HCT116 (cell line): Measurements from ENCODE around the gene OTOGL. TPM values are rescaled to one million over a fixed set of nuclear protein-coding genes. Genes with fewer than 3 reads are reported as not detected.

ENCODE experiments used
- ATAC-seq: fragments of 200-7000 bp; cut with Tn5 transposase; 2 replicates; pipeline ENCODE4 v1.9.1; 2020; ENCODE audit warnings: mild to moderate bottlenecking, moderate library complexity
- BruUV-seq: library from RNA; stranded (reverse); fragments of 400-500 nt; replicated peaks from 2 replicates; lab custom pipeline; 2021; lab: Mats Ljungman, UMichigan
- CTCF ChIA-PET: fragments of 300-600 bp; sonication (Branson Sonifier 250); formaldehyde crosslinking; loops from one replicate; lab custom pipeline; 2021; ENCODE audit warnings: antibody characterized with exemption; lab: Charles Lee
- POLR2A ChIA-PET: fragments of 300-600, 350-600 bp; sonication (Branson Sonifier 250); formaldehyde crosslinking; loops from one replicate; lab custom pipeline; 2021; ENCODE audit warnings: antibody characterized with exemption; lab: Charles Lee
- RAD21 ChIA-PET, 2 experiments: fragments of 300-600 bp; sonication (Branson Sonifier 250); formaldehyde crosslinking; loops; one replicate each; lab custom pipeline; 2023; ENCODE audit warnings: low total read pairs in 2 of 2; ENCODE audit not compliant: uncharacterized antibody in 2 of 2, unreplicated experiment in 2 of 2, low non-redundant PET in 1 of 2; lab: Charles Lee
- DNase-seq: peaks from one replicate; pipeline ENCODE4 v3.0.0-alpha.2; 2010; ENCODE audit warnings: low read depth, low spot score
- H2AFZ ChIP-seq: fragments of 200-600 bp; shearing (Covaris generic), sonication (generic); 2 replicates; pipeline ENCODE4 v1.6.1; 2017; ENCODE audit warnings: low read depth, mixed run types, mixed read lengths, antibody characterized with exemption, low read length; ENCODE audit not compliant: poor library complexity, severe bottlenecking
- H3K27ac ChIP-seq: 2 replicates; pipeline ENCODE4 v1.5.1; 2012; ENCODE audit warnings: low read depth, low read length
- H3K27me3 ChIP-seq: fragments of 200-600 bp; sonication (generic); 2 replicates; pipeline ENCODE4 v1.6.1; 2016; ENCODE audit warnings: mixed run types, low read length, mixed read lengths; ENCODE audit not compliant: insufficient read depth
- H3K36me3 ChIP-seq, 2 experiments: fragments of 200-500 bp in 1 of 2; fragments of 200-600 bp in 1 of 2; sonication (Bioruptor generic) in 1 of 2; sonication (generic) in 1 of 2; 2 replicates each; pipeline versions ENCODE4 v1.5.1 to v1.6.1; 2014 to 2016; ENCODE audit warnings: low read length in 2 of 2, inconsistent platforms in 1 of 2, mixed read lengths in 1 of 2, mixed run types in 1 of 2; ENCODE audit not compliant: insufficient read depth in 2 of 2, control insufficient read depth in 1 of 2
- H3K4me1 ChIP-seq, 2 experiments: fragments of 200-600 bp in 1 of 2; sonication (generic) in 1 of 2; 2 replicates each; pipeline versions ENCODE4 v1.5.1 to v1.6.1; 2012 to 2017; ENCODE audit warnings: low read length in 2 of 2, inconsistent platforms in 1 of 2, mild to moderate bottlenecking in 1 of 2, mixed read lengths in 1 of 2, mixed run types in 1 of 2, moderate library complexity in 1 of 2; ENCODE audit not compliant: insufficient read depth in 2 of 2, control insufficient read depth in 1 of 2
- H3K4me2 ChIP-seq: fragments of 200-600 bp; sonication (generic); 2 replicates; pipeline ENCODE4 v1.6.1; 2017; ENCODE audit warnings: mixed run types, low read length, mixed read lengths
- H3K4me3 ChIP-seq, 2 experiments: fragments of 200-600 bp in 1 of 2; sonication (generic) in 1 of 2; replicated peaks in 1 of 2; 2 replicates each; pipeline ENCODE4 v1.5.1; 2011 to 2016; ENCODE audit warnings: low read length in 2 of 2, control low read depth in 1 of 2, low read depth in 1 of 2, mild to moderate bottlenecking in 1 of 2, mixed read lengths in 1 of 2, mixed run types in 1 of 2
- H3K79me2 ChIP-seq: fragments of 200-600 bp; sonication (generic); 2 replicates; pipeline ENCODE4 v1.6.1; 2017; ENCODE audit warnings: mild to moderate bottlenecking, mixed run types, low read length, moderate library complexity, mixed read lengths; ENCODE audit not compliant: insufficient read depth
- H3K9ac ChIP-seq: fragments of 200-600 bp; sonication (generic); 2 replicates; pipeline ENCODE4 v1.6.1; 2016; ENCODE audit warnings: low read length, mixed read lengths
- H3K9me2 ChIP-seq: fragments of 200-600 bp; sonication (generic), shearing (Covaris generic); 2 replicates; pipeline ENCODE4 v1.6.1; 2017; ENCODE audit warnings: mixed run types, mild to moderate bottlenecking, moderate library complexity; ENCODE audit not compliant: insufficient read depth
- H3K9me3 ChIP-seq, 2 experiments: fragments of 200-500 bp in 1 of 2; fragments of 200-600 bp in 1 of 2; sonication (Bioruptor generic) in 1 of 2; sonication (generic) in 1 of 2; 2 replicates each; pipeline ENCODE4 v1.6.1; 2014 to 2017; ENCODE audit warnings: low read length in 2 of 2, mixed read lengths in 2 of 2, inconsistent platforms in 1 of 2, low read depth in 1 of 2, mild to moderate bottlenecking in 1 of 2, mixed run types in 1 of 2, moderate library complexity in 1 of 2; ENCODE audit not compliant: control insufficient read depth in 1 of 2, insufficient read depth in 1 of 2
- H4K20me1 ChIP-seq: fragments of 200-600 bp; sonication (generic), shearing (Covaris generic); 2 replicates; pipeline ENCODE4 v1.6.1; 2017; ENCODE audit warnings: mixed run types, mild to moderate bottlenecking, moderate library complexity; ENCODE audit not compliant: insufficient read depth
- CBX3 ChIP-seq: IDR thresholded peaks from 2 replicates; pipeline ENCODE4 v1.6.1; 2012; ENCODE audit warnings: low read depth
- CEBPB ChIP-seq: IDR thresholded peaks from 2 replicates; pipeline ENCODE4 v1.6.1; 2012; ENCODE audit warnings: low read depth
- ELF1 ChIP-seq: IDR thresholded peaks from 2 replicates; pipeline ENCODE4 v1.6.1; 2012; ENCODE audit warnings: low read depth, borderline replicate concordance
- EZH2 ChIP-seq: fragments of 200-600 bp; sonication (generic); IDR thresholded peaks from 2 replicates; pipeline ENCODE4 v1.6.1; 2017; ENCODE audit warnings: antibody characterized with exemption, mixed run types
- FOSL1 ChIP-seq: IDR thresholded peaks from 2 replicates; pipeline ENCODE4 v1.6.1; 2012; ENCODE audit warnings: low read depth
- JUND ChIP-seq: IDR thresholded peaks from 2 replicates; pipeline ENCODE4 v1.6.1; 2012
- SIN3A ChIP-seq: IDR thresholded peaks from 2 replicates; pipeline ENCODE4 v1.6.1; 2012; ENCODE audit warnings: low read depth
- SRF ChIP-seq: IDR thresholded peaks from 2 replicates; pipeline ENCODE4 v1.6.1; 2012; ENCODE audit warnings: low read depth
- YY1 ChIP-seq: IDR thresholded peaks from 2 replicates; pipeline ENCODE4 v1.6.1; 2011; ENCODE audit warnings: low read length, low read depth, moderate library complexity, mild to moderate bottlenecking; ENCODE audit not compliant: insufficient replicate concordance; ENCODE audit errors: extremely low read depth
- ZNF274 ChIP-seq: fragments of 200-500 bp; sonication (Bioruptor generic); IDR thresholded peaks from 2 replicates; pipeline ENCODE4 v1.6.1; 2014; ENCODE audit warnings: mild to moderate bottlenecking, low read depth, low read length, inconsistent platforms
- intact Hi-C: fragments of 100-400 bp; cut with micrococcal nuclease; formaldehyde crosslinking; loops from 2 replicates; pipeline ENCODE4 v1.10.0; 2022
- total RNA-seq: library from RNA; stranded (reverse); gene quantifications from one replicate; pipeline ENCODE4 v1.2.1, GENCODE V29; 2021; ENCODE audit not compliant: unreplicated experiment
- TF ChIP-seq, protein P1 (sequence below), 3 experiments: fragments of 200-600 bp in 1 of 3; sonication (generic) in 1 of 3; IDR thresholded peaks in 2 of 3; conservative IDR thresholded peaks in 1 of 3; 2 replicates each; pipeline ENCODE4 v1.5.1; 2012 to 2017; ENCODE audit warnings: low read depth in 2 of 3, low read length in 2 of 3, antibody characterized with exemption in 1 of 3, borderline replicate concordance in 1 of 3, control low read depth in 1 of 3, mild to moderate bottlenecking in 1 of 3, mixed read lengths in 1 of 3, mixed run types in 1 of 3, moderate library complexity in 1 of 3; ENCODE audit not compliant: insufficient read depth in 1 of 3
- TF ChIP-seq, protein P2 (sequence below): IDR thresholded peaks from 2 replicates; pipeline ENCODE4 v1.6.1; 2012; ENCODE audit warnings: low read depth

The OTOGL gene
- total RNA-seq, 1 experiment from 2014 or later, result not detected

DNA sequence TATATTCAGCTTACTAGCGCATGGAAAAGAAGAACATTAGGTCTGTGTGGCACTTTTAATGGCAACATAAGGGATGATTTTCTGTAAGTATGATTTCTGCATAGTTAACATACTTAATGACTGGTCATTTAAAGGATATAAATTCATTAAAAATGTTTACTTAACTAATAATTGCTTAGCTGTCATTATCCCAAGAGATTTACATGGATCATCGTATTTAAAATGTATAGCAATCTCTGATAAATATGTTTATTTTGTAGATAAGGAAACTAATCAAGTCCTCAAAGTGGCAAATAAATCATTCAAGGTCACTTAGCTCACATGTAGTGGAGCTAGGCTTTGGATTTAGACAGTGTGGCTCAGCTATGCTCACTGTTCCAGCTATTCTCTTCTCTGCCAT lies 158.6 kb downstream of the OTOGL start:
- Histone ChIP-seq H3K36me3 (no peaks in the 10 kb centered on the region), H3K79me2 (no peaks in the 10 kb centered on the region), H3K4me2 (no peak overlapping the region), H3K9me3 (no peaks in the 10 kb centered on the region), H3K4me1 (no peaks in the 10 kb centered on the region), H3K9ac (no peak overlapping the region), H3K27ac (no peak overlapping the region), H4K20me1 (no peaks in the 10 kb centered on the region), H2AFZ (no peak overlapping the region), H3K9me2 (no peaks in the 10 kb centered on the region), H3K4me3 (no peak overlapping the region), H3K27me3 (no peaks in the 10 kb centered on the region)
- no peak for DNase-seq
- ChIA-PET CTCF (interaction anchor here (1.5 kb wide), 1 partner anchor 12 kb away, joined by 8 read pairs; no protein-coding TSS in a partner anchor), POLR2A (no interaction called here), RAD21 (no interaction called here)
- BruUV-seq, result no TSS peak
- TF ChIP-seq, protein P1, sequence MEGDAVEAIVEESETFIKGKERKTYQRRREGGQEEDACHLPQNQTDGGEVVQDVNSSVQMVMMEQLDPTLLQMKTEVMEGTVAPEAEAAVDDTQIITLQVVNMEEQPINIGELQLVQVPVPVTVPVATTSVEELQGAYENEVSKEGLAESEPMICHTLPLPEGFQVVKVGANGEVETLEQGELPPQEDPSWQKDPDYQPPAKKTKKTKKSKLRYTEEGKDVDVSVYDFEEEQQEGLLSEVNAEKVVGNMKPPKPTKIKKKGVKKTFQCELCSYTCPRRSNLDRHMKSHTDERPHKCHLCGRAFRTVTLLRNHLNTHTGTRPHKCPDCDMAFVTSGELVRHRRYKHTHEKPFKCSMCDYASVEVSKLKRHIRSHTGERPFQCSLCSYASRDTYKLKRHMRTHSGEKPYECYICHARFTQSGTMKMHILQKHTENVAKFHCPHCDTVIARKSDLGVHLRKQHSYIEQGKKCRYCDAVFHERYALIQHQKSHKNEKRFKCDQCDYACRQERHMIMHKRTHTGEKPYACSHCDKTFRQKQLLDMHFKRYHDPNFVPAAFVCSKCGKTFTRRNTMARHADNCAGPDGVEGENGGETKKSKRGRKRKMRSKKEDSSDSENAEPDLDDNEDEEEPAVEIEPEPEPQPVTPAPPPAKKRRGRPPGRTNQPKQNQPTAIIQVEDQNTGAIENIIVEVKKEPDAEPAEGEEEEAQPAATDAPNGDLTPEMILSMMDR (IDR thresholded peaks at IDR 0.05 in 2 of 3, conservative IDR thresholded peaks at IDR 0.05 in 1 of 3; ENCODE audit: borderline replicate concordance in 1 of 3, insufficient read depth in 1 of 3, low read depth in 2 of 3, low read length in 2 of 3), result no peak
- TF ChIP-seq EZH2 (no peak), JUND (no peak), SRF (no peak), SIN3A (no peak), YY1 (no peak), CBX3 (no peak), FOSL1 (no peak), ELF1 (no peak), CEBPB (no peak), ZNF274 (no peak)
- TF ChIP-seq, protein P2, sequence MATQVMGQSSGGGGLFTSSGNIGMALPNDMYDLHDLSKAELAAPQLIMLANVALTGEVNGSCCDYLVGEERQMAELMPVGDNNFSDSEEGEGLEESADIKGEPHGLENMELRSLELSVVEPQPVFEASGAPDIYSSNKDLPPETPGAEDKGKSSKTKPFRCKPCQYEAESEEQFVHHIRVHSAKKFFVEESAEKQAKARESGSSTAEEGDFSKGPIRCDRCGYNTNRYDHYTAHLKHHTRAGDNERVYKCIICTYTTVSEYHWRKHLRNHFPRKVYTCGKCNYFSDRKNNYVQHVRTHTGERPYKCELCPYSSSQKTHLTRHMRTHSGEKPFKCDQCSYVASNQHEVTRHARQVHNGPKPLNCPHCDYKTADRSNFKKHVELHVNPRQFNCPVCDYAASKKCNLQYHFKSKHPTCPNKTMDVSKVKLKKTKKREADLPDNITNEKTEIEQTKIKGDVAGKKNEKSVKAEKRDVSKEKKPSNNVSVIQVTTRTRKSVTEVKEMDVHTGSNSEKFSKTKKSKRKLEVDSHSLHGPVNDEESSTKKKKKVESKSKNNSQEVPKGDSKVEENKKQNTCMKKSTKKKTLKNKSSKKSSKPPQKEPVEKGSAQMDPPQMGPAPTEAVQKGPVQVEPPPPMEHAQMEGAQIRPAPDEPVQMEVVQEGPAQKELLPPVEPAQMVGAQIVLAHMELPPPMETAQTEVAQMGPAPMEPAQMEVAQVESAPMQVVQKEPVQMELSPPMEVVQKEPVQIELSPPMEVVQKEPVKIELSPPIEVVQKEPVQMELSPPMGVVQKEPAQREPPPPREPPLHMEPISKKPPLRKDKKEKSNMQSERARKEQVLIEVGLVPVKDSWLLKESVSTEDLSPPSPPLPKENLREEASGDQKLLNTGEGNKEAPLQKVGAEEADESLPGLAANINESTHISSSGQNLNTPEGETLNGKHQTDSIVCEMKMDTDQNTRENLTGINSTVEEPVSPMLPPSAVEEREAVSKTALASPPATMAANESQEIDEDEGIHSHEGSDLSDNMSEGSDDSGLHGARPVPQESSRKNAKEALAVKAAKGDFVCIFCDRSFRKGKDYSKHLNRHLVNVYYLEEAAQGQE, result no peak
- TF ChIP-seq, all 23 proteins: peak for 0
- ATAC-seq, result no peak
- intact Hi-C loops, result no loop called here
